Endodermal cell (in vitro differentiated cells): Measurements from ENCODE around the gene RABGAP1L. TPM values are rescaled to one million over a fixed set of nuclear protein-coding genes. Genes with fewer than 3 reads are reported as not detected.

Experiments used
- DNase-seq: peaks from one replicate; pipeline ENCODE4 v3.0.0-alpha.2; 2017
- H3K27ac ChIP-seq: 2 replicates; pipeline ENCODE4 v1.5.1; 2013; ENCODE audit warnings: mild to moderate bottlenecking, low read depth, low read length, moderate library complexity
- H3K27me3 ChIP-seq: 2 replicates; pipeline ENCODE4 v1.6.1; 2013; ENCODE audit warnings: mild to moderate bottlenecking, low read length, moderate library complexity; ENCODE audit not compliant: insufficient read depth, control insufficient read depth, poor library complexity, severe bottlenecking
- H3K36me3 ChIP-seq: 2 replicates; pipeline ENCODE4 v1.7.0; 2013; ENCODE audit warnings: mild to moderate bottlenecking, low read length, moderate library complexity; ENCODE audit not compliant: control insufficient read depth, insufficient read depth
- H3K4me1 ChIP-seq: one replicate; pipeline ENCODE4 v1.7.0; 2013; ENCODE audit warnings: low read length; ENCODE audit not compliant: control insufficient read depth, insufficient read depth
- H3K4me3 ChIP-seq: 2 replicates; pipeline ENCODE4 v1.5.1; 2013; ENCODE audit warnings: mild to moderate bottlenecking, low read length, moderate library complexity
- H3K9ac ChIP-seq: 2 replicates; pipeline ENCODE4 v1.6.1; 2013; ENCODE audit warnings: mild to moderate bottlenecking, low read length, moderate library complexity; ENCODE audit not compliant: poor library complexity, severe bottlenecking; ENCODE audit errors: extremely low read depth
- H3K9me3 ChIP-seq: 2 replicates; pipeline ENCODE4 v1.6.1; 2013; ENCODE audit warnings: mild to moderate bottlenecking, low read length, moderate library complexity; ENCODE audit not compliant: control insufficient read depth
- H3K27ac Mint-ChIP-seq: 2 replicates; pipeline ENCODE4 v1.8.0; 2020; ENCODE audit warnings: mixed read lengths
- H3K27me3 Mint-ChIP-seq: 2 replicates; pipeline ENCODE4 v1.8.0; 2021; ENCODE audit warnings: mild to moderate bottlenecking, mixed read lengths; ENCODE audit not compliant: insufficient read depth
- H3K36me3 Mint-ChIP-seq: 2 replicates; pipeline ENCODE4 v1.8.0; 2020; ENCODE audit warnings: low read depth, mixed read lengths
- H3K4me1 Mint-ChIP-seq: 2 replicates; pipeline ENCODE4 v1.8.0; 2020; ENCODE audit warnings: mixed read lengths
- H3K4me3 Mint-ChIP-seq: 2 replicates; pipeline ENCODE4 v1.8.0; 2020; ENCODE audit warnings: mild to moderate bottlenecking, moderate library complexity, mixed read lengths
- H3K9me3 Mint-ChIP-seq: 2 replicates; pipeline ENCODE4 v1.8.0; 2020; ENCODE audit warnings: mild to moderate bottlenecking, mixed read lengths
- CTCF ChIP-seq: fragments of 200-600 bp; sonication (generic); conservative IDR thresholded peaks from 2 replicates; pipeline ENCODE4 v1.5.0; 2021; ENCODE audit warnings: antibody characterized with exemption, mild to moderate bottlenecking
- WGBS, 2 experiments: methylation state at CpG; one replicate each; pipeline versions ENCODE4 v1.1.5 to v1.1.7; 2013; ENCODE audit warnings: missing lambda C conversion rate in 2 of 2, mixed read lengths in 1 of 2; ENCODE audit not compliant: insufficient coverage in 1 of 2, insufficient read length in 1 of 2; 5-methylcytosine and 5-hydroxymethylcytosine counted together
- total RNA-seq, 2 donors: library from RNA; stranded (reverse); fragmentation: NEBNext Ultra II Directional in 1 of 2; extraction: Animal tissue kit (Norgen Biotek cat#: 25700) in 1 of 2; gene quantifications; 2 replicates in 1 of 2; 3 replicates in 1 of 2; pipeline ENCODE4 v1.2.1, GENCODE V29; 2021

Gene RABGAP1L
- total RNA-seq, 2 donors from 2014 or later: 32.5 to 36.9 TPM

GRCh38 chr1:174276087-174276486 is 116.8 kb downstream of the RABGAP1L start:
- H3K27me3 ChIP-seq: no peaks in the 10 kb centered on the region
- H3K36me3 ChIP-seq: peaks cover 5% of the 10 kb centered on the region
- H3K4me3 ChIP-seq: no peak overlapping the region
- no peaks in the 10 kb centered on the region for H3K9me3 ChIP-seq
- H3K27ac Mint-ChIP-seq: no peak overlapping the region
- TF ChIP-seq CTCF: no peak
- H3K9me3 Mint-ChIP-seq: peaks cover 4% of the 10 kb centered on the region
- no peak overlapping the region for H3K4me3 Mint-ChIP-seq
- H3K27me3 Mint-ChIP-seq: no peaks in the 10 kb centered on the region
- WGBS, 2 experiments: 100% methylated on average over 1 of the region's 1 CpG; no CpG with 5 or more reads in 1 of the 2 experiments
- H3K9ac ChIP-seq: no peak overlapping the region
- no peaks in the 10 kb centered on the region for H3K4me1 Mint-ChIP-seq
- no peak overlapping the region for H3K27ac ChIP-seq
- H3K4me1 ChIP-seq: no peaks in the 10 kb centered on the region
- no peak for DNase-seq
- peaks cover 12% of the 10 kb centered on the region for H3K36me3 Mint-ChIP-seq

DNA sequence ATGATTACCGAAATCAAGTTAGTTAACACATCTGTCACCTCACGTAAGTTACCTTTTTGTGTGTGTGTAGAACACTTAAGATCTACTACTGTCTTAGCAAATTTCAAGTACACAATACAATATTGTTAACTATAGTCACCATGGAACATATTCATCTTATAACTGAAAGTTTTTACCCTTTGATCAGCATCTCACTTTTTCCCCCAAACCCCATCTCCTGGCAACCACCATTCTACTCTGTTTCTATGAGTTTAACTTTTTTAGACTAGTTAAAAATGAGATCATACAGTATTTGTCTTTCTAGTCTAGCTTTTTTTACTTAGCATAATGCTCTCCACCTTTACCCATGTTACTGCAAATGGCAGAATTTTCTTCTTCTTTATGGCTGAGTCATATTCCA is 124.7 kb downstream of the RABGAP1L start:
- no peaks in the 10 kb centered on the region for H3K9me3 ChIP-seq
- Mint-ChIP-seq H3K9me3 (peaks cover 5% of the 10 kb centered on the region), H3K27me3 (no peaks in the 10 kb centered on the region), H3K27ac (no peak overlapping the region), H3K4me1 (no peaks in the 10 kb centered on the region), H3K4me3 (no peak overlapping the region), H3K36me3 (peaks cover 23% of the 10 kb centered on the region)
- no peak for DNase-seq
- 95% methylated on average over 2 of the region's 2 CpGs; no CpG with 5 or more reads in 1 of the 2 experiments for WGBS, 2 experiments
- TF ChIP-seq CTCF: no peak
- no peak overlapping the region for H3K4me3 ChIP-seq
- no peaks in the 10 kb centered on the region for H3K4me1 ChIP-seq
- no peak overlapping the region for H3K9ac ChIP-seq
- peaks cover 11% of the 10 kb centered on the region for H3K36me3 ChIP-seq
- no peak overlapping the region for H3K27ac ChIP-seq
- no peaks in the 10 kb centered on the region for H3K27me3 ChIP-seq

- H3K4me3 Mint-ChIP-seq: no peak overlapping the region
- DNase-seq: no peak
- Histone ChIP-seq H3K27me3 (no peaks in the 10 kb centered on the region), H3K9ac (no peak overlapping the region), H3K9me3 (no peaks in the 10 kb centered on the region), H3K4me1 (no peaks in the 10 kb centered on the region), H3K36me3 (peaks cover 10% of the 10 kb centered on the region), H3K4me3 (no peak overlapping the region), H3K27ac (no peak overlapping the region)
- peaks cover 2% of the 10 kb centered on the region for H3K9me3 Mint-ChIP-seq
- WGBS, 2 experiments: 93% methylated on average over 1 of the region's 1 CpG; no CpG with 5 or more reads in 1 of the 2 experiments
- H3K27me3 Mint-ChIP-seq: no peaks in the 10 kb centered on the region
- no peak overlapping the region for H3K27ac Mint-ChIP-seq
- H3K4me1 Mint-ChIP-seq: no peaks in the 10 kb centered on the region
- no peak for TF ChIP-seq CTCF
- peaks cover 28% of the 10 kb centered on the region for H3K36me3 Mint-ChIP-seq
Measured at GRCh38 chr1:174286042-174286441, 126.7 kb downstream of the RABGAP1L start.
